Measurements from ENCODE around the gene LPCAT1.

The LPCAT1 gene

DNA sequence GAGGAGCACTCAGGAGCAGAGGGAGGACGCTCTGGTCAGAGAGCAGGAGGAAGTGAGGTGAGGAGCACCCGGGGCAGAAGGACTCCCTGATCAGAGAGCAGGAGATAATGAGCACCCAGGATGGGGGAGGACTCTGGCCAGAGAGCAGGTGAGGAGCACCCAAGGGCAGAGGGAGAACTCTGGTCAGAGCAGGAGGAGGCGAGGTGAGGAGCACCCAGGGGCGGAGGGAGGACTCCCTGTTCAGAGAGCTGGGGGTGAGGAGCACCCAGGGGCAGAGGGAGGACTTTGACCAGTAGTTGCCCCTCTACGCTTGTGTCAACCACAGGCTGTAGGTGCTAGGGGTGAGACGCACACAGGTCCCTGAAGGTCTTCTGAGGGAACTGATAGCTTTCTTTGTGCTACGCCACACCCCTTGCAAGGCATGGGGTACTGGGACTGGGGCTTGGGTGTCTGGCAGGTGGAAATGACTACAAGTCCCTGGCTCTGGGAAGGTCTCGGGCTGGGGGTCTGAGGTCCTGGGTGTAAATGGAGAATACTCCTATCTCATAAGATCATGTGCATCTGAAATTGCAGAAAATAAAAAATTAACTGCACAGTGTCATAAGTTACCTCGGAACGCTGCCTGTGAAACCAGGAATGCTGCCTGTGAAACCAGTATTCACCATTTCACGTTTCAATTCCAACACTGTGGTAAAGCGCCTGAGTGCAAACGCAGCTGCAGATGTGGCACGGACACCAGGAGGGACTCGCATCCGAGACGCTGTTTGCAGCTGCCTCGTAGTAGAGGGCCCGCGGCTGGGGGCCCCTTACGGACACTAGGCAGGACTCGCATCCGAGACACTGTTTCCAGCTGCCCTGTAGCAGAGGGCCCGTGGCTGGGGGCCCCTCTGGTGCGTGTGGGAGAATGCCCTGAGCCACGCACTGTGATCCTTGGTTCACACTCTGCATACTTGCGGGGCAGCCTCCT, 51.5 kb downstream of the LPCAT1 start:
- peak; percentile 17 for DNase-seq (ENCODE audit: low read depth)
- no peak overlapping the region for H3K4me3 ChIP-seq (ENCODE audit: low read depth, low read length)
- TF ChIP-seq, protein P1, sequence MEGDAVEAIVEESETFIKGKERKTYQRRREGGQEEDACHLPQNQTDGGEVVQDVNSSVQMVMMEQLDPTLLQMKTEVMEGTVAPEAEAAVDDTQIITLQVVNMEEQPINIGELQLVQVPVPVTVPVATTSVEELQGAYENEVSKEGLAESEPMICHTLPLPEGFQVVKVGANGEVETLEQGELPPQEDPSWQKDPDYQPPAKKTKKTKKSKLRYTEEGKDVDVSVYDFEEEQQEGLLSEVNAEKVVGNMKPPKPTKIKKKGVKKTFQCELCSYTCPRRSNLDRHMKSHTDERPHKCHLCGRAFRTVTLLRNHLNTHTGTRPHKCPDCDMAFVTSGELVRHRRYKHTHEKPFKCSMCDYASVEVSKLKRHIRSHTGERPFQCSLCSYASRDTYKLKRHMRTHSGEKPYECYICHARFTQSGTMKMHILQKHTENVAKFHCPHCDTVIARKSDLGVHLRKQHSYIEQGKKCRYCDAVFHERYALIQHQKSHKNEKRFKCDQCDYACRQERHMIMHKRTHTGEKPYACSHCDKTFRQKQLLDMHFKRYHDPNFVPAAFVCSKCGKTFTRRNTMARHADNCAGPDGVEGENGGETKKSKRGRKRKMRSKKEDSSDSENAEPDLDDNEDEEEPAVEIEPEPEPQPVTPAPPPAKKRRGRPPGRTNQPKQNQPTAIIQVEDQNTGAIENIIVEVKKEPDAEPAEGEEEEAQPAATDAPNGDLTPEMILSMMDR (IDR thresholded peaks at IDR 0.05; ENCODE audit: insufficient read depth, low read depth, low read length, missing control alignments), result no peak

DNA sequence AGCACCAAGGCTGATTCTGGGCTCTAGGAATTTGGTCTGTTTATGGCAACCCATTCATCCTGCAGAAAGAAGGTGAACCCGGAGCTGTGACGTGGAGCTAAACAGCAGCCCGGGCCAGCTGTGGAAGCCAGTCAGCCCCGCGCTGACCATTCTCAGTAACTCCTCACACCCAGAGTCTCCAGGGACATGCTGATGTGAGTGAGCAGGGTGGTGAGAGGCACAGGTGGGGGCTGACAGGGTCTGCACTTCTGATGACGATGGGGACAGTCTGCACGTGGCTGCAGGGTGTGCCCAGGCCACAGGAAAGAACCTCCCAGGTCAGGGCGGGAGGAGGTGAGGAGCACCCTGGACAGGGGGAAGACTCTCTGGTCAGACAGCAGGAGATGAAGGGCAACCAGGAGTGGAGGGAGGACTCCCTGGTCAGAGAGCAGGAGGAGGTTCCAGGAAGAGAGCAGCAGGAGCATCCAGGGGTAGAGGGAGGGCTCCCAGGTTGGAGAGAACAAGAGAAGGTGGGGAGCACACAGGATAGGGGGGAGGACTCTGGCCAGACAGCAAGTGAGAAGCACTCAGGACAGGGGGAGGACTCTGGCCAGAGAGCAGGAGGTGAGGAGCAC, 52.4 kb downstream of the LPCAT1 start:
- H3K4me3 ChIP-seq (ENCODE audit: low read depth, low read length), result no peak overlapping the region
- TF ChIP-seq, protein P1 (IDR thresholded peaks at IDR 0.05; ENCODE audit: insufficient read depth, low read depth, low read length, missing control alignments), result no peak
- DNase-seq (ENCODE audit: low read depth), result peak; percentile 2

DNA sequence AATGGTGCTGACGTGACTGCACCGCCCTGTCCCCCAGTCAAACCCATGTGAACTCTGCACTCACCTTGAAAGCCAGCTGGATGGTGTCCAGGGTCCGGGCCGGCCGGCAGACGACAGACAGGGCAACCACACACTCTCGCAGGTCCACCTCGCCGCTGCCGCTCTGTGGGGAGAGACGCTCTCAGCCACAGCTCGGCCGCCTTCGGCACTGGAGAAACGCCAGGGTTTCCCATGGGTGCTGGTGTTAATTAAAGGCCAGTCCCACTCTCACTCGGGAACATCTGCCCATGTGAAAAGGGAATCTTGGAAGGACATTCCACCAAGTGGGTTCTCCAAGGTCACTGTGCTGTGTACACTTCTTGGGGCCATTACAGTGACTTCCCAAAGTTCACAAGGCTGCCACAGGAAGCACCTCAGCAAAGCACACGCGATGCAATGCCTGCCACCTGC, 53.0 kb downstream of the LPCAT1 start:
- no peak for DNase-seq (ENCODE audit: low read depth)
- TF ChIP-seq, protein P1 (IDR thresholded peaks at IDR 0.05; ENCODE audit: insufficient read depth, low read depth, low read length, missing control alignments), result no peak
- no peak overlapping the region for H3K4me3 ChIP-seq (ENCODE audit: low read depth, low read length)

DNA sequence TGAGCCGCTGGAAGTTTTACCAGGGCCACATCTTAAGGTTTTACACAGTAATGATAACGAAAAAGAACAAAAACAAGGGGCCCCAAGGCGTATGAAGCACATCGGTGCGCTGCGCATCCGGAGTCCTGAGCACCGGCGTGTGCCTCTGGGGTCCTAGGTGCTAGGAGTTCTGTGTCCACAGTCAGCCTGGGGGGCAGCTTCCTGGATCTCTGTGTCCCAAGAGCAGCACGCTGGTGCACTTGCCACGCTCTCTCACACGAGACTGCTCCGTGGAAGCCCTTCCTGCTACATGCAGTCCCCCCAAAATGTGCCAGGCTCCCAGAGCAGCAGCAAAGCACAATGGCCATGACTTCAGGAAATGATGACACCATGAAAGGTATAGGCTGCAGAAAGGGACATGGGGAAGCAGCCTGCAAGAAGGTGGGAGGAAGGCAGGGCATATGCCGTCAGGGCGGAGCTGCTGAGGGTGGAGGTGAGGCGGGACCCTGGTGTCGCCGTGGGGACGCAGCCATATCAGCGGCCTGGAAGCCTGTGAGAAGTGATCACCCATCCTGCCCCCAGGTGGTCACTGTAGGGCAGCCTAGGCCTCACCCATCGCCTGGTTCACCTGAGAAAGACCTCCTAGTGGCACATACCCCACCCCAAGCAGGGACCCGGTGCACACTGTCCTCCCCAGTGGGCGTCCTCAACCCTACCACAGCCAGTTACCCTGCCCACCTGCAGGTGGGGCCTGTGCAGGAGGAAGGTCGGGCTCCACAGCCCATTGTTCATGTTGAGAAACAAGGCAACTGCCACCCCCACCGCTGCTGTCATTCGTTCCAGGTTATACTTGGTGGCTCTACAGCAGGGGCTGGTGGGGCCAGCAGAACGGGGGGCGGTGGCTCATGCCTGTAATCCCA, 54.9 kb downstream of the LPCAT1 start:
- H3K4me3 ChIP-seq (ENCODE audit: low read depth, low read length), result no peak overlapping the region
- TF ChIP-seq, protein P1 (IDR thresholded peaks at IDR 0.05; ENCODE audit: insufficient read depth, low read depth, low read length, missing control alignments), result no peak
- DNase-seq (ENCODE audit: low read depth), result no peak

DNA sequence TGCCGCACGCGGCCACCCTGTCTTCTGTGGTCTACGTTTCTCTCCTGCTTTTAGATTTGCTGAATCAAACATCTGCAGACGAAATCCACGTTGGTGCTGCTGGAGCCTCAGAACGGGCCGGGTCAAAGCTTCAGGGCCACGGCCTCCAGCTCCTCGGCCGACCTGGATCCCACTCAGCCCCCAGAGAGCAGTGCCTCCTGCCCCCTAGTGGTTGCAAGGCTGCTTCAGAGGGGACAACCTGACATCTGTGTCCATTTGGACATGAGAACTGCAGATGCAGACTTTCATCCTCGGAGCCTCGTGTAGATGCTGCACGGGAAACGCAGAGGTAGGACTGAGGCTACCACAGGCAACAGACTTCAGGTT, 55.5 kb downstream of the LPCAT1 start:
- no peak overlapping the region for H3K4me3 ChIP-seq (ENCODE audit: low read depth, low read length)
- TF ChIP-seq, protein P1 (IDR thresholded peaks at IDR 0.05; ENCODE audit: insufficient read depth, low read depth, low read length, missing control alignments), result peak; percentile 31
- DNase-seq (ENCODE audit: low read depth), result no peak

DNA sequence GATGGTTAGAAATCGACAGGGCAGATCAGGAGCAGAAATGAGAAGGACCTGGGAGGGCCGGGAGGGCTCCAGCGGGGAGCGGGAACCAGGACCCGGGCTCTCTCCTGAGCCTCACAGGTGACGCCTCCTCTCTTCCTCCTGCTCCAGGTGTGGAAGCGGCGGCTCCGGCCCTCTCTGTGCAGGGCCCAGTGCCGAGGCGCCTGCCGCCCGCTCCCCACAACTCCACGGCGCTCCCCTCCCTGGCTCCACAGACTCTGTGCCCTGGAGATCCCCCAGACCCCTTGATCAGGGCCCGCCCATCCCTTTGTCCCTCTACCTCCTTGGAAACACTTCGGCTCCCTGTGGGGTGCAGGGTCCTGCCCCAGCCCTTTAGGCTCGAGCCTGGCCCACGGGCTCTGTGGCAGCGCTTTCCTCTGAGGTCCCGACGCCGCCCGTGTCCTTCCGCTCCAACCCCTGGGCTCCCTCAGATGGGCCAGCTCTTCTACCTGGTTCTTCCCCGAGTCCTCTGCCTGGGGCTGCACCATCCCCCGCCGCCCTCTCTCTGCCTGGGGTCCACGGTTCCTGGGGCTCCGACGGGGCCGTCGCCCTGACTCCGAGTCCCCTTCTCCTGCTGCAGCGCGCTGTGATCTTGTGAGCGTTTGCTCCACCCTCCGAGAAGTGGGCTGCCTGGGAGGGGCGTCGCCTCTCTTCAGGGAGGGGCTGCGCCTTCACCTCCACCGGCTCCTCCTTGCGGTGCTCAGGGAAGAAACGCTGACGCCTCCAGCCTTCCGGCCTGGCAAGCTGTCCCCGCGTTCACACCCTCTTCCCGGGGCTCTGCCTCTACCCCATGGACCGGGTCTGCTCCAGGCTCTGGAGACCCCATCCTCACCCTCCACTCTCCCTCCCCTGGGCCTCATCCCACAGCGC, 56.2 kb downstream of the LPCAT1 start:
- no peak overlapping the region for H3K4me3 ChIP-seq (ENCODE audit: low read depth, low read length)
- no peak for DNase-seq (ENCODE audit: low read depth)
- TF ChIP-seq, protein P1 (IDR thresholded peaks at IDR 0.05; ENCODE audit: insufficient read depth, low read depth, low read length, missing control alignments), result no peak

All from GM12865 (cell line).